22Rv1 (cell line): ENCODE measurements around the gene KYAT1.

Experiments used
- H3K27ac ChIP-seq: fragments of 450-650 bp; 2 replicates; pipeline ENCODE4 v1.5.1; 2017
- CTCF ChIP-seq: fragments of 450-650 bp; IDR thresholded peaks from 2 replicates; pipeline ENCODE4 v1.5.1; 2017; ENCODE audit warnings: mild to moderate bottlenecking
- ZFX ChIP-seq: fragments of 450-650 bp; IDR thresholded peaks from 2 replicates; pipeline ENCODE4 v1.6.1; 2017; ENCODE audit warnings: antibody characterized with exemption, borderline replicate concordance

KYAT1 gene

GRCh38 chr9:128901822-128902221 lies 20.1 kb upstream of the KYAT1 start:
- peak overlapping the region; percentile 93 for H3K27ac ChIP-seq
- TF ChIP-seq ZFX = no peak

GRCh38 chr9:128901379-128901778 lies 19.6 kb upstream of the KYAT1 start:
- peak overlapping the region; percentile 93 for H3K27ac ChIP-seq
- TF ChIP-seq CTCF = no peak
- no peak for TF ChIP-seq ZFX

- no peak for TF ChIP-seq ZFX
- no peak for TF ChIP-seq CTCF
- peak overlapping the region; percentile 93 for H3K27ac ChIP-seq
Observed at GRCh38 chr9:128899566-128900322, 18.0 kb upstream of the KYAT1 start.

GRCh38 chr9:128898845-128899565 lies 17.3 kb upstream of the KYAT1 start:
- H3K27ac ChIP-seq = peak overlapping the region; percentile 93

GRCh38 chr9:128898382-128898781 lies 16.6 kb upstream of the KYAT1 start:
- peak overlapping the region; percentile 93 for H3K27ac ChIP-seq

More at GRCh38 chr9:128898845-128899565, 17.3 kb upstream of the KYAT1 start:
- TF ChIP-seq ZFX (no peak), CTCF (no peak)

GRCh38 chr9:128895556-128895955 lies 13.8 kb upstream of the KYAT1 start:
- TF ChIP-seq CTCF = no peak
- TF ChIP-seq ZFX = no peak
- H3K27ac ChIP-seq = peak overlapping the region; percentile 93

More at GRCh38 chr9:128898382-128898781, 16.6 kb upstream of the KYAT1 start:
- TF ChIP-seq ZFX (no peak), CTCF (no peak)

GRCh38 chr9:128894764-128895163 lies 13.0 kb upstream of the KYAT1 start:
- TF ChIP-seq ZFX (no peak), CTCF (no peak)
- H3K27ac ChIP-seq = peak overlapping the region; percentile 93
